Natural killer cell (primary cell): ENCODE measurements around the gene MDK. TPM values are rescaled to one million over a fixed set of nuclear protein-coding genes. Genes with fewer than 3 reads are reported as not detected.
A peak's percentile ranks its signal among the peaks of the same experiment; 100 is the strongest.

Source experiments
- ATAC-seq, 3 donors: fragments of 150-1000 bp in 2 of 3; fragments of 200-7000 bp in 1 of 3; cut with Tn5 transposase; 1 replicate in 1 of 3; 2 replicates in 2 of 3; pipeline ENCODE4 v1.10.0; 2021; ENCODE audit warnings: mild to moderate bottlenecking in 2 of 3, moderate library complexity in 2 of 3
- DNase-seq, 2 donors: peaks; one replicate each; pipeline versions ENCODE4 v3.0.0 to v3.0.0-alpha.2; 2013 to 2021; ENCODE audit warnings: mixed read lengths in 1 of 2
- H3K27ac ChIP-seq: one replicate; pipeline ENCODE4 v1.5.1; 2013; ENCODE audit warnings: mild to moderate bottlenecking, low read length
- H3K27me3 ChIP-seq: one replicate; pipeline ENCODE4 v1.6.1; 2013; ENCODE audit warnings: low read length; ENCODE audit not compliant: control insufficient read depth, insufficient read depth
- H3K36me3 ChIP-seq: one replicate; pipeline ENCODE4 v1.6.1; 2013; ENCODE audit warnings: low read length; ENCODE audit not compliant: control insufficient read depth, insufficient read depth
- H3K4me1 ChIP-seq: one replicate; pipeline ENCODE4 v1.6.1; 2013; ENCODE audit warnings: low read length; ENCODE audit not compliant: control insufficient read depth, insufficient read depth
- H3K4me3 ChIP-seq: one replicate; pipeline ENCODE4 v1.5.1; 2013; ENCODE audit warnings: low read length
- H3K9me3 ChIP-seq: one replicate; pipeline ENCODE4 v1.6.1; 2013; ENCODE audit warnings: low read length; ENCODE audit not compliant: control insufficient read depth, insufficient read depth
- H3K27ac Mint-ChIP-seq, 2 donors: one replicate each; pipeline ENCODE4 v1.8.0; 2022; ENCODE audit warnings: mild to moderate bottlenecking in 2 of 2, mixed read lengths in 2 of 2, moderate library complexity in 1 of 2
- H3K27me3 Mint-ChIP-seq, 2 donors: one replicate each; pipeline ENCODE4 v1.8.0; 2022; ENCODE audit warnings: low read depth in 2 of 2, mixed read lengths in 2 of 2
- H3K36me3 Mint-ChIP-seq: one replicate; pipeline ENCODE4 v1.8.0; 2022; ENCODE audit warnings: mixed read lengths
- H3K4me1 Mint-ChIP-seq, 2 donors: one replicate each; pipeline ENCODE4 v1.8.0; 2022; ENCODE audit warnings: mixed read lengths in 2 of 2
- H3K4me3 Mint-ChIP-seq: one replicate; pipeline ENCODE4 v1.8.0; 2022; ENCODE audit warnings: mild to moderate bottlenecking, moderate library complexity, mixed read lengths
- H3K9me3 Mint-ChIP-seq, 2 donors: one replicate each; pipeline ENCODE4 v1.8.0; 2022; ENCODE audit warnings: mixed read lengths in 2 of 2
- WGBS: methylation state at CpG from one replicate; pipeline ENCODE4 v1.1.7; 2013; ENCODE audit warnings: missing lambda C conversion rate; ENCODE audit not compliant: insufficient coverage; 5-methylcytosine and 5-hydroxymethylcytosine counted together
- intact Hi-C: fragments of 100-400 bp; cut with micrococcal nuclease; formaldehyde crosslinking; loops from one replicate; pipeline ENCODE4 v1.14.2; 2022
- total RNA-seq, 4 donors: library from RNA; stranded (reverse); fragments of 120-200 nt in 1 of 4; gene quantifications; one replicate each; pipeline versions ENCODE4 v1.2.3 to v1.2.4, GENCODE V29; 2013 to 2022
- TF ChIP-seq, protein P1 (sequence below): fragments of 200-600 bp; IDR thresholded peaks from one replicate; pipeline ENCODE4 v1.8.0; 2022; ENCODE audit warnings: antibody characterized with exemption

MDK gene
- total RNA-seq, 3 donors from 2014 or later (not counting 1 experiment from before 2014, with no cell fraction given): 4.5 to 10.6 (median 6.3) TPM

DNA sequence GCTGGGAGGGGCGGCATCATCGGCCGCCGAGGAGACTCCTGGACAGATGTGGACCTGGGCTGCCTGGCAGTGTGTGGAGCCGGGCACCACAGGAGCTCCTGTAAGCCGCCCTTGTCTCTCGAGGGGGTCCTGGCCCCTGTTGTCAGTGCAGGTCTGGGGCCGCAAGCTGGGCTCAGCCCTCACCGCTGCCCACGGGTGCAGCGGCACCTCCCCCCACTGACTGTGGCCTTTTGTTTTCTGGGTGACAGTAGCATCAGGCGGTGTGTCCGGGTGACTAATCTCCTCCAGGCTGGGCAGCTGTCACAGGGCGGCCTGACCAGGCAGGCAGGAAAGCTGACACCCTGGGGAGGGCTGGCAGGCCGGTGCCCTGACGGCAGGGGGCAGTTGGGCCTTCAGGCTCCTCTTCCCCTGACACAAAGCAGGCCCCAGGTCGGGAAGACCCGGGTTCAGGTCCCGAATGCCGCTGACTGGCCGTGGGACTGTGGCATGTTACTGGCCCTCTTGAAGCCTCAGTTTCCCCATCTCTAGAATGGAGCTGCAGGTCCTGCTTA lies 17.9 kb upstream of the MDK start:
- no peak overlapping the region for H3K4me3 ChIP-seq
- peak in 1 of 3 donors; percentile 7 for ATAC-seq
- WGBS: 75% methylated on average over 21 of the region's 21 CpGs
- DNase-seq: no peak
- H3K4me1 ChIP-seq: peaks cover 80% of the 10 kb centered on the region
- H3K4me3 Mint-ChIP-seq: peak overlapping the region; percentile 86
- H3K27me3 ChIP-seq: no peaks in the 10 kb centered on the region
- H3K9me3 ChIP-seq: no peaks in the 10 kb centered on the region
- peaks cover 44 to 72% of the 10 kb centered on the region in 2 donors for H3K4me1 Mint-ChIP-seq
- H3K27ac Mint-ChIP-seq: peak overlapping the region; percentile 86 to 94
- intact Hi-C loops: no loop called here
- H3K27me3 Mint-ChIP-seq: no peaks in the 10 kb centered on the region
- H3K36me3 Mint-ChIP-seq: no peaks in the 10 kb centered on the region
- TF ChIP-seq, protein P1, sequence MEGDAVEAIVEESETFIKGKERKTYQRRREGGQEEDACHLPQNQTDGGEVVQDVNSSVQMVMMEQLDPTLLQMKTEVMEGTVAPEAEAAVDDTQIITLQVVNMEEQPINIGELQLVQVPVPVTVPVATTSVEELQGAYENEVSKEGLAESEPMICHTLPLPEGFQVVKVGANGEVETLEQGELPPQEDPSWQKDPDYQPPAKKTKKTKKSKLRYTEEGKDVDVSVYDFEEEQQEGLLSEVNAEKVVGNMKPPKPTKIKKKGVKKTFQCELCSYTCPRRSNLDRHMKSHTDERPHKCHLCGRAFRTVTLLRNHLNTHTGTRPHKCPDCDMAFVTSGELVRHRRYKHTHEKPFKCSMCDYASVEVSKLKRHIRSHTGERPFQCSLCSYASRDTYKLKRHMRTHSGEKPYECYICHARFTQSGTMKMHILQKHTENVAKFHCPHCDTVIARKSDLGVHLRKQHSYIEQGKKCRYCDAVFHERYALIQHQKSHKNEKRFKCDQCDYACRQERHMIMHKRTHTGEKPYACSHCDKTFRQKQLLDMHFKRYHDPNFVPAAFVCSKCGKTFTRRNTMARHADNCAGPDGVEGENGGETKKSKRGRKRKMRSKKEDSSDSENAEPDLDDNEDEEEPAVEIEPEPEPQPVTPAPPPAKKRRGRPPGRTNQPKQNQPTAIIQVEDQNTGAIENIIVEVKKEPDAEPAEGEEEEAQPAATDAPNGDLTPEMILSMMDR: no peak
- H3K36me3 ChIP-seq: peaks cover 36% of the 10 kb centered on the region
- peak overlapping the region; percentile 47 for H3K27ac ChIP-seq
- H3K9me3 Mint-ChIP-seq: no peaks in the 10 kb centered on the region

DNA sequence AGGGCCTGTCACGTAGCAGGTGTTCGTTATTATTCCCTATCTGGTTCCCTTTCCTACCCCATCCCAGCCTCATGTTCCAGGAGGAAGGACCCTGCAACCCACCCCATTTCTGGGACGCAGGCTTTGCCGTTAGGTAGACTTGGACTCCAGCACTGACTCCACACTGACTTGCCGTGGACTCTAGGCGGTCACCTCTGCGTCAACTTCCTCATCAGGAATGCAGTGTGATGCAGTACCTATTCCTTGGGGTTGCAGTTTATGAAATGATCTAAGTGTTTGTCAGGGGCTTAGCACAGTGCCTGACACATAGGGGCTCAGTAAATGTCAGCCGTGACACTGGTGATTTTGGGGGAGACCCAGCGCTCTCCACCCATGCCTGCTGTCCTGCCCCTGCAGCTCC lies 17.4 kb upstream of the MDK start:
- no peak for ATAC-seq
- H3K27ac ChIP-seq: no peak overlapping the region
- peaks cover 80% of the 10 kb centered on the region for H3K4me1 ChIP-seq
- no peaks in the 10 kb centered on the region for H3K9me3 ChIP-seq
- H3K4me3 ChIP-seq: no peak overlapping the region
- WGBS: 91% methylated on average over 9 of the region's 9 CpGs
- intact Hi-C loops: no loop called here
- H3K4me3 Mint-ChIP-seq: peak overlapping the region; percentile 42
- no peak for DNase-seq
- H3K27me3 Mint-ChIP-seq: no peaks in the 10 kb centered on the region
- no peaks in the 10 kb centered on the region for H3K9me3 Mint-ChIP-seq
- H3K27me3 ChIP-seq: no peaks in the 10 kb centered on the region
- H3K36me3 Mint-ChIP-seq: no peaks in the 10 kb centered on the region
- TF ChIP-seq, protein P1: no peak
- H3K4me1 Mint-ChIP-seq: peaks cover 45 to 74% of the 10 kb centered on the region in 2 donors
- H3K36me3 ChIP-seq: peaks cover 39% of the 10 kb centered on the region
- peak overlapping the region; percentile 86 to 94 for H3K27ac Mint-ChIP-seq

DNA sequence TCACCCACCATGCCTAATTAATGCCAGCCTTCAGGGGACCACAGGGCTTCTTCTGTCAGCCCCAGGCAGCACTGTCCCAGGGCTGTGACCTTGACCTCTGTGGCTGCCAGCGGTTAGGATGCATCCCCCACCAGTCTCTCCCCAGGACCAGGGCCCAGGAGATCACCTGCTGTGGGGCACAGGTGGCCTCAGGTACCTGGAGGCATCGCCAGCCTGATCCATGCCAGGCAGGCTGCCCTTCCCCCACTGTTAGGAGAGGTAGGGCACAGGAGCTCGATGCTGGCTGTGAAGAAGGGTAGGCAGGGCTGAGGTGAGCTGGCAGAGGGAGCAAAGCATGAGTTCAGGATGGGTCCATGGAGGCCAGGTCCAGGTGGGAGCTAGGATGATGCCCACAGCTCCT lies 16.7 kb upstream of the MDK start:
- intact Hi-C loops: no loop called here
- TF ChIP-seq, protein P1: no peak
- H3K4me3 ChIP-seq: no peak overlapping the region
- Mint-ChIP-seq H3K4me1 (peaks cover 45 to 79% of the 10 kb centered on the region in 2 donors), H3K27ac (peak overlapping the region; percentile 86 to 94), H3K4me3 (peak overlapping the region; percentile 42), H3K9me3 (no peaks in the 10 kb centered on the region), H3K36me3 (no peaks in the 10 kb centered on the region), H3K27me3 (no peaks in the 10 kb centered on the region)
- peaks cover 80% of the 10 kb centered on the region for H3K4me1 ChIP-seq
- peaks cover 45% of the 10 kb centered on the region for H3K36me3 ChIP-seq
- no peak for DNase-seq
- H3K27me3 ChIP-seq: no peaks in the 10 kb centered on the region
- H3K9me3 ChIP-seq: no peaks in the 10 kb centered on the region
- 93% methylated on average over 3 of the region's 3 CpGs for WGBS
- no peak for ATAC-seq
- no peak overlapping the region for H3K27ac ChIP-seq

DNA sequence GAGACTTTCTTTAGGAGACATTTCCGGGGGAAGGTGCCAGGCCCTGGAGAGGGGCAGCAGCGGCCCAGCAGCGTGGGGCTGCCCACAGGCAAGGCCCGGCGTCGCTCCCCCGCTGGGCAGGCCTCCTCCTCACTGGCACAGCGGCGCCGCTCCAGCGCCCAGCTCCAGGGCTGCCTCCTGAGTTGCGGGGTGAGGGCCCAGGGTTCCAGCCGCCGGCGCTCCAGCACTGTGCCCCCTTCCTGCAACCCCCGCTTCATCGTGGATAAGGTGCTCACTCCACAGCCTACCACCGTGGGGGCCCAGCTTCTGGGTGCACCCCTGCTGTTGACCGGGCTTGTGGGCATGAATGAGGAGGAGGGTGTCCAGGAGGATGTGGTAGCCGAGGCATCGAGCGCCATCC lies 15.2 kb upstream of the MDK start:
- no peak overlapping the region for H3K4me3 ChIP-seq
- H3K4me1 ChIP-seq: peaks cover 68% of the 10 kb centered on the region
- no peaks in the 10 kb centered on the region for H3K9me3 ChIP-seq
- H3K27me3 ChIP-seq: no peaks in the 10 kb centered on the region
- Mint-ChIP-seq H3K36me3 (no peaks in the 10 kb centered on the region), H3K27ac (peak overlapping the region in 1 of 2 donors; percentile 94), H3K4me3 (no peak overlapping the region), H3K9me3 (no peaks in the 10 kb centered on the region), H3K27me3 (no peaks in the 10 kb centered on the region), H3K4me1 (peaks cover 38 to 72% of the 10 kb centered on the region in 2 donors)
- TF ChIP-seq, protein P1: no peak
- WGBS: 86% methylated on average over 22 of the region's 22 CpGs
- no peak overlapping the region for H3K27ac ChIP-seq
- no peak for DNase-seq
- no peak for ATAC-seq
- peaks cover 57% of the 10 kb centered on the region for H3K36me3 ChIP-seq
- intact Hi-C loops: no loop called here
